IPS-18c (cell line): ENCODE measurements around the gene OSBPL8.

Experiments
- H3K4me3 ChIP-seq: 2 replicates; pipeline ENCODE4 v1.7.0; 2013; ENCODE audit warnings: low read depth, mild to moderate bottlenecking, low read length, moderate library complexity; ENCODE audit not compliant: insufficient read depth
- H3K9me3 ChIP-seq: one replicate; pipeline ENCODE4 v1.6.1; 2013; ENCODE audit warnings: mild to moderate bottlenecking, low read length, moderate library complexity; ENCODE audit not compliant: control insufficient read depth, insufficient read depth

Gene OSBPL8

GRCh38 chr12:76455582-76456345 is 103.8 kb downstream of the OSBPL8 start:
- H3K4me3 ChIP-seq: no peak overlapping the region
- no peaks in the 10 kb centered on the region for H3K9me3 ChIP-seq

DNA sequence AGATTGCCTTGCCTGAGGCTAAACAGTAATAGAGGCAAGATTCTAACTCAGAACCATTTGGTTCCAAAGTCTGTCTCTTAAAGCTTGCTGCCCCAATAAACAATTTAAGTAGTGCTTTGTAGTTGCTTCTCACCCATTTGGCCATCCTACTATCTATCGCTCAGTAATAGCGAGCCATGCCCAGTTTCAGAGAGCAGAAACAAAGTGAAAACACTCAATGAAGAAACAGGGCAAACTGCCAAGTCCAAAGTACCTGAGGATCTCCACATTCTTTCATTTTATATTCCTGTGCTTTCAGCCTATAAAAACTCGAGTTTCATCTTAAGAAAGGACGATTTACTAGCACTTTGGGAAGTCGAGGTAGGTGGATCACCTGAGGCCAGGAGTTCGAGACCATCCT is 108.0 kb downstream of the OSBPL8 start:
- Histone ChIP-seq H3K9me3 (no peaks in the 10 kb centered on the region), H3K4me3 (no peak overlapping the region)

DNA sequence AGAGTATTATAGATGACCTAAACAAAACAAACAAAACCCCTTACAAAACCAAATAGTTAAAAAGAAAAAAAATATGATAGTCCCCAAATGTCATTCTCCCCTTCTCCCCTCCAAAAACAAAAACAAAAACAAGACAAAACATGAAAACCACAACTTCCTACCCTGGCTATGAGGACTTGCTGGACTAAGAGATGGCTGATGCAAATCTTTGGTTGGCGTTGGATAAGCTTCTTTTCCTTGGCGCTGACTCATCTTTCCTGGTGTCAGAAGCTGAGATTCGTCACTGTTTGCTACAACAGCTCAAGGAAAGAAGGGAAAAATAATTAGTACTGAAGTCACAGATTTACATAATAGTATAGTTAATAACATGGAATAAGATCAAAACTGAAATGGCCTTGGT is 108.9 kb downstream of the OSBPL8 start:
- Histone ChIP-seq H3K4me3 (no peak overlapping the region), H3K9me3 (no peaks in the 10 kb centered on the region)

- no peak overlapping the region for H3K4me3 ChIP-seq
- no peaks in the 10 kb centered on the region for H3K9me3 ChIP-seq
Measured at GRCh38 chr12:76449993-76450392, 109.6 kb downstream of the OSBPL8 start.

DNA sequence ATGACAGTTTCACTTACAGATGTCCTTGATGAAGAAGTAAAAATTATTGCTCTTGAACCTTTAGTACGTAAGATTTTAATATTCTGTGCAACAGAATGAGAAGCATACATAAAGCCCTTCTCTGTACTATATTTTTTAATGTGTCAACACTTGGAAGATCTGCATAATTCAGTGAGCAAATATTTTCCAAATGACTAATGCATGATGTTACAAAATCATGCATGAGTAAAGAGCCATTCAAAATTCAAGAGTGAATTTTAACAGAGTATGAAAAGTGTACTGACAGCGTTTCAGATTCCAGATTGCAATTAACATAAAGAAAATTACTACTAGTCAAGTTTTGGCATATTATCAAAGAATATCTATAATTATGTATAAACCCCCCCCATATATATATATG is 110.0 kb downstream of the OSBPL8 start:
- no peak overlapping the region for H3K4me3 ChIP-seq
- no peaks in the 10 kb centered on the region for H3K9me3 ChIP-seq

- H3K4me3 ChIP-seq: no peak overlapping the region
- no peaks in the 10 kb centered on the region for H3K9me3 ChIP-seq
Measured at GRCh38 chr12:76449016-76449415, 110.6 kb downstream of the OSBPL8 start.

DNA sequence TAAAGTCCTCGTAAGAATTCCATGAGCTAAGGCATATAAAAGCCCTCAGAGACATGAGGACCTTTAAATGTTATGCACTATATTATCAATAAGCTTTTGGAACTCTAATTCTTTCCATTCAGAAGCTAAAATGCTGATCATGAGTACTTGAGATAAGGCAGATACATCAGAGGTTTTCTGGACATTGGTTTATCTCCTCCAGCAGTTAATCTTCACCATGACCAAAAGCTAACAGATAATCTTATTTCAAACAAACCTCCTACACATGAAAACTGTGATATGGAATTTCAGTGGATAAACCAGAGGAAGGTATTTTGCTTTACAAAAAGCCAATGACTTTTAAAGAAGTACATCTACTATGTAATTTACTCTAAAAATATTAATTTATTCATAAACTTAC is 113.5 kb downstream of the OSBPL8 start:
- no peak overlapping the region for H3K4me3 ChIP-seq
- no peaks in the 10 kb centered on the region for H3K9me3 ChIP-seq

DNA sequence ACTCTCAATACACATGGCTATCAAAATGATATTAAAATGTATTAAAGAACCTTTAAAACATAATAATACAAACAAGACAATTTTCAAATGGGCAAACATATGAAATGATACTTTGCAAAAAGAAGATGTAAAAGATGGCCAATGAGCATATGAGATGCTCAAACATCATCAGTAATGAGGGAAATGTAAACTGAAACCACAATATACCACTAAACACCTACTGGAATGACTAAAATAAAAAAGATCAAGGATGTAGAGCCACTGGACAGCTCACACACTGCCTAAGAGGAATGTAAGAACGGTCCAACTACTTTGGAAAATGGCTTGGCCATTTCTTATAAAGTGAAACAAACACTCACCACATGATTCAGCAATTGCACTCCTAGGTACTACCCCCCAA is 114.1 kb downstream of the OSBPL8 start:
- Histone ChIP-seq H3K9me3 (no peaks in the 10 kb centered on the region), H3K4me3 (no peak overlapping the region)

- H3K9me3 ChIP-seq: no peaks in the 10 kb centered on the region
- H3K4me3 ChIP-seq: no peak overlapping the region
Measured at GRCh38 chr12:76444408-76444984, 115.1 kb downstream of the OSBPL8 start.

DNA sequence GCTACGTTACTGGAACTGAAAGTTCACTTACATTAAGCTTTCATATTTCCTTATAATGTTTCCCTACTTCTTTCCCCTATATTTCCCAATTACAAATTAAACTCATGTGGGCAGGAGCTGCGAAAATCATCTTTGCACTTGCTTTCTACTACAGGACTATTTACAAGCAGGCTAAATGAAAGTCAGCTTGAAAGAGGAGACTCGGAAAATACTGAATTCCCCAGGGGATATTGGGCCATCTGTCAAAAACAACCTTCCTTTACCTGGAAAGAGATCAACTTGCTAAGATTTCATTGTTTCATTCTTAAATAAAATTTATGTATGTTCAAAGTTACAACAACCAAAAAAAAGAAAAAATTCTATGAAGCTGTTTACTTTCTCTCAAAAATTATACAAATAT is 118.6 kb downstream of the OSBPL8 start:
- Histone ChIP-seq H3K4me3 (no peak overlapping the region), H3K9me3 (no peaks in the 10 kb centered on the region)

- Histone ChIP-seq H3K4me3 (no peak overlapping the region), H3K9me3 (no peaks in the 10 kb centered on the region)
Measured at GRCh38 chr12:76432733-76433132, 126.8 kb downstream of the OSBPL8 start.

- Histone ChIP-seq H3K4me3 (no peak overlapping the region), H3K9me3 (no peaks in the 10 kb centered on the region)
Measured at GRCh38 chr12:76428117-76428516, 131.5 kb downstream of the OSBPL8 start.

DNA sequence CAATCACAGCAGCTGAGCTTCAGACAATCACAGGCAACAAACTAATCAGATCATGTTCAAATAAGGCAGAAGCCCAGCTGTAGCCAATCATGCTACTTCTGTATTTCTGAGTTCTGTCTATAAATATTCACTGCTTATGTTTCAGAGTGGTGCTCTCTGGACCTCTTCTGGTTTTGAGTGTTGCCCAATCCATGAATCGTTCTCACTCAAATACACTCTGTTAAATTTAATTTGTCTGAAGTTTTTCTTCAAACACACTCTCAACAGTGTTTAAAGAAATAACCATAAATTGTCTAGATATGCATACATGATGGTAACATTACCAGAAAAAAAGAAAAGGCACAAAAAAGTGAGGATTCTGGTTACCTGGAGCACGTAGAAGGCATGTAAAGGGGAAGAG is 133.4 kb downstream of the OSBPL8 start:
- H3K4me3 ChIP-seq: no peak overlapping the region
- H3K9me3 ChIP-seq: no peaks in the 10 kb centered on the region

DNA sequence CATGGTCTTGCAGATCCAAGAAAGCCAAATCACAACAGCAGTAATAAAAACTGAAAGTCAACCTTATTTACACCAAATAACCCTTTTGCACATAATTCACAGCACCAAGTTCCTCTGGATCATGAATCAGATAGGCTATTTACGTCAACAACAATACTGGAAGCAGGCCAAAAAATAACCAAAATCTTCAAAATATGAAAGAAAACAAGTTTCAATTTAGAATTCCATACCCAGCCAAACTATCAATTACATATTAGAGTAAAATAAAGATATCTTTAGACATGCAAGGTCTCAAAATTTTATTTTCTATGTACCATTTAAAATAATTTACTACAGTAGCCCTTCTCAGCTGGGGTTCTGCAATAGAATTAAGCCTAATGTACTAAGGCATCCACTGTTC is 134.6 kb downstream of the OSBPL8 start:
- Histone ChIP-seq H3K4me3 (no peak overlapping the region), H3K9me3 (no peaks in the 10 kb centered on the region)

DNA sequence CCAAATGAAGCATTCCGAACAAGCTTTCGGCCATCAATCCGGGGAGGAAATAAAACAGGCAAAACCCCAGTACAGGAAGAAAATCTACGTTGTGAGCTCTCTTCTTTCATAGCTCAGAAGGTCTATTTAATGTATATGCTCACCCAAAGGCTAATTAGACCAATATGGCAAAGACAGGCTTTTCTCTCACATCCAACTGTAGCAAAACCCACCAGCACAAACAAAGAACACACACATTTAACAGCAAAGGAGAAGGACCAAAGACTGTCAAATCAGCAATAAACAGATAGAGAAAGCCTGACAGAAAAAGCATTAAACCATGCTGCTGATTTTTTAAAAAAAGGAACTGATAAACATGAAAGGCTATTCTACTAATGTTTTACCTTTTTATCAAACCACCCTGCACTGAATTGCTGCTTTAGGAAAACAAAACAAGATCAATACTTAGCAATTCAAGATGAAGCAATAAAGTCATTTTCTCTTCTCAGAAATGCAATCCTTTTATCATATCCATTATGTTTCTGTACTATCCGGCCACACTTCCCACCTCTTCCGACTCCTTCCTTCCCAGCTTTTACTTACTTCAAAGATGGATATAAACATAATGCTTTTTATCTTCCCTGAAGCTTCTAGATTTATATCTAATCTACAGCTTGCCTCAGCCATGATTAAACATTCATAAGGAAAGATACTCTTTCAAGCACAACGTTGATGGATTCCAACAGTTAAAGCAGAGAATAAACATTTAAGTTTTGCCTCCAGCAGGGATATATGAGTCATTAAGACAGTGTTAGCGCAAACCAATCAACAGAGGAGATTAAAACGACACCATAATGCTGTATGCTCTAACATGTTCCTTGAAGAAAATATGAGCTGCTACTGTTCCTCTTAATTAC is 136.8 kb downstream of the OSBPL8 start:
- H3K4me3 ChIP-seq: no peak overlapping the region
- H3K9me3 ChIP-seq: no peaks in the 10 kb centered on the region

DNA sequence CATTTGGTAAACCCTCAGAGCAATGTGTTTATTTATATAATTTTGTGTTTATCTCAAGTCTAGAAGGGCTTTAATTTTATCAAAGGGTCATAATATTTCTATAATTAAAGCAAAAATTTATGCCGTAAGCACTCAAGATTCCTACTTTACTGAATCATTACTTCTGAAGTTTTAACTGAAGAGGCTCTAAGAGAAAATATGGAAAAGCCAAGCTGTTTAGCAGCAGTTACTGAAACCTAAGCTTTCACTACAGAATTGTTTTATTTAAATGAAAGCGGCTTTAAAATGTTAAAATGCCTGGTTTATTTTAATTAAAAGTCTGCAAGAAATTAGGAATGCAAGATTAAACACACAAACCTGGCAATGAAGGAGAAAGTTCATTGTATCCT is 137.4 kb downstream of the OSBPL8 start:
- H3K4me3 ChIP-seq: no peak overlapping the region

GRCh38 chr12:76421046-76421445 is 138.5 kb downstream of the OSBPL8 start:
- H3K4me3 ChIP-seq: no peak overlapping the region
- no peaks in the 10 kb centered on the region for H3K9me3 ChIP-seq

More for the DNA sequence above, 137.4 kb downstream of the OSBPL8 start:
- no peaks in the 10 kb centered on the region for H3K9me3 ChIP-seq

DNA sequence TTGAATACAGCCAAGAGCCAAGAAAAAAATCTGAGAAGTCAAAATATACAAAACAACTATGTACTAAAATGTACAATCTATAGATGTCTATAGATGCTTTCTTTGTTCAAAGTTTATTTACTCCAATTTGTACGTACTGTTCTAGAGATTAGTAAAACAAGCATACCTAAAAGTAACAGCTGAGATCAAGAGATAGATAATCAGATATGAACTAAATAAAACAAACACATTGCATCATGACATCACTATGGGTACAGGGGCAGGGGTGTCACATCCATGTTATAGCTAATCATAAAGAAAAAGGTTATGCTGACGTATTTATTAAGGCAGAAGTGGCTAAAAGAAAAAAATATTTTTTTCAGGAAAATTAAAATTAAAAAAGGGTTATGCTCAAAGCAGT is 139.3 kb downstream of the OSBPL8 start:
- H3K9me3 ChIP-seq: no peaks in the 10 kb centered on the region
- no peak overlapping the region for H3K4me3 ChIP-seq
